SK-N-SH treated with all-trans-retinoic acid at 6 μM for 48 hours (cell line): Measurements from ENCODE around the gene GLMP.
A peak's percentile ranks its signal among the peaks of the same experiment; 100 is the strongest.

Source experiments
- ATAC-seq: fragments of 200-7000 bp; cut with Tn5 transposase; 3 replicates; pipeline ENCODE4 v1.9.1; 2020; ENCODE audit warnings: mild to moderate bottlenecking, moderate library complexity
- ARNTL ChIP-seq: fragments of 450-650 bp; formaldehyde crosslinking; IDR thresholded peaks from 2 replicates; pipeline ENCODE4 v1.5.0; 2020; ENCODE audit warnings: low read depth, mild to moderate bottlenecking, moderate library complexity, borderline replicate concordance
- BACH2 ChIP-seq: fragments of 250-450 bp; sonication (Bioruptor Pico); IDR thresholded peaks from 2 replicates; pipeline ENCODE4 v1.9.0; 2021; ENCODE audit warnings: mild to moderate bottlenecking, borderline replicate concordance
- CSDC2 ChIP-seq: fragments of 250-450 bp; sonication (Bioruptor Pico); IDR thresholded peaks from 2 replicates; pipeline ENCODE4 v1.5.0; 2020; ENCODE audit warnings: mild to moderate bottlenecking, moderate library complexity
- CSRNP3 ChIP-seq: fragments of 250-450 bp; sonication (Bioruptor Pico); IDR thresholded peaks from 2 replicates; pipeline ENCODE4 v1.5.1; 2021; ENCODE audit warnings: mild to moderate bottlenecking, moderate library complexity
- ESRRG ChIP-seq: fragments of 250-450 bp; sonication (Bioruptor Pico); IDR thresholded peaks from 2 replicates; pipeline ENCODE4 v1.6.1; 2021; ENCODE audit warnings: mild to moderate bottlenecking
- GLIS3 ChIP-seq: fragments of 250-450 bp; sonication (Bioruptor Pico); IDR thresholded peaks from 2 replicates; pipeline ENCODE4 v1.5.0; 2020; ENCODE audit warnings: mild to moderate bottlenecking, moderate library complexity
- OSR1 ChIP-seq: fragments of 250-450 bp; sonication (Bioruptor Pico); IDR thresholded peaks from 2 replicates; pipeline ENCODE4 v1.8.0; 2022; ENCODE audit warnings: moderate library complexity, mild to moderate bottlenecking, inconsistent platforms
- PATZ1 ChIP-seq: fragments of 250-450 bp; sonication (Bioruptor Pico); IDR thresholded peaks from 2 replicates; pipeline ENCODE4 v1.8.0; 2020; ENCODE audit warnings: mild to moderate bottlenecking, moderate library complexity, borderline replicate concordance
- POU6F1 ChIP-seq: fragments of 250-450 bp; sonication (Bioruptor Pico); IDR thresholded peaks from 2 replicates; pipeline ENCODE4 v1.8.0; 2021; ENCODE audit warnings: low read depth, mild to moderate bottlenecking, moderate library complexity, borderline replicate concordance
- PPARA ChIP-seq: fragments of 250-450 bp; sonication (Bioruptor Pico); IDR thresholded peaks from 2 replicates; pipeline ENCODE4 v1.5.0; 2020; ENCODE audit warnings: mild to moderate bottlenecking, borderline replicate concordance
- SNAI2 ChIP-seq: fragments of 250-450 bp; sonication (Bioruptor Pico); IDR thresholded peaks from 2 replicates; pipeline ENCODE4 v1.5.0; 2020; ENCODE audit warnings: mild to moderate bottlenecking, moderate library complexity
- TOX ChIP-seq: fragments of 250-450 bp; sonication (Bioruptor Pico); IDR thresholded peaks from 2 replicates; pipeline ENCODE4 v1.8.0; 2021; ENCODE audit warnings: mild to moderate bottlenecking, moderate library complexity, borderline replicate concordance
- TSHZ2 ChIP-seq: fragments of 250-450 bp; sonication (Bioruptor Pico); IDR thresholded peaks from 2 replicates; pipeline ENCODE4 v1.5.0; 2020; ENCODE audit warnings: mild to moderate bottlenecking, moderate library complexity
- ZC3H10 ChIP-seq: fragments of 250-450 bp; sonication (Bioruptor Pico); IDR thresholded peaks from 2 replicates; pipeline ENCODE4 v1.5.1; 2021; ENCODE audit warnings: mild to moderate bottlenecking, moderate library complexity
- ZFP3 ChIP-seq: fragments of 250-450 bp; sonication (Bioruptor Pico); IDR thresholded peaks from 2 replicates; pipeline ENCODE4 v1.5.0; 2020; ENCODE audit warnings: mild to moderate bottlenecking, moderate library complexity
- ZFP30 ChIP-seq: fragments of 450-650 bp; formaldehyde crosslinking; IDR thresholded peaks from 2 replicates; pipeline ENCODE4 v1.5.0; 2022; ENCODE audit warnings: mild to moderate bottlenecking, moderate library complexity
- ZNF565 ChIP-seq: fragments of 450-650 bp; formaldehyde crosslinking; conservative IDR thresholded peaks from 2 replicates; pipeline ENCODE4 v1.5.0; 2020; ENCODE audit warnings: low read depth, mild to moderate bottlenecking, moderate library complexity
- ZNF8 ChIP-seq: fragments of 450-650 bp; formaldehyde crosslinking; IDR thresholded peaks from 2 replicates; pipeline ENCODE4 v1.5.0; 2020; ENCODE audit warnings: mild to moderate bottlenecking, moderate library complexity

The GLMP gene

GRCh38 chr1:156338180-156338976, 42.9 kb upstream of the GLMP start, which contains the start of the genes CCT3 and TSACC:
Gene CCT3, minus strand, starts transcription at chr1:156338292. Its CDS starts 108 bp downstream, at chr1:156338184.
Gene TSACC, plus strand, starts transcription at chr1:156338526. Its CDS starts 1,232 bp downstream, at chr1:156339758.
- ATAC-seq, result peak; percentile 94
- TF ChIP-seq ESRRG (CRISPR knock-in tag) (no peak), ZFP3 (CRISPR knock-in tag) (no peak), ARNTL (CRISPR knock-in tag) (no peak), BACH2 (no peak), ZFP30 (CRISPR knock-in tag) (no peak), SNAI2 (no peak), POU6F1 (CRISPR knock-in tag) (no peak), TSHZ2 (CRISPR knock-in tag) (no peak), PPARA (no peak)

GRCh38 chr1:156337888-156338179, 42.4 kb upstream of the GLMP start:
- ATAC-seq, result peak; percentile 67
- TF ChIP-seq PATZ1 (CRISPR knock-in tag) (no peak), ZNF565 (CRISPR knock-in tag) (no peak), OSR1 (no peak), GLIS3 (no peak), CSDC2 (CRISPR knock-in tag) (no peak), ZNF8 (CRISPR knock-in tag) (no peak), TSHZ2 (CRISPR knock-in tag) (no peak), ARNTL (CRISPR knock-in tag) (no peak), BACH2 (no peak), CSRNP3 (CRISPR knock-in tag) (no peak), ZC3H10 (no peak), ZFP30 (CRISPR knock-in tag) (no peak), TOX (CRISPR knock-in tag) (no peak), ZFP3 (CRISPR knock-in tag) (no peak), POU6F1 (CRISPR knock-in tag) (no peak), SNAI2 (no peak)
